Gastrocnemius medialis (tissue), 4 donors: ENCODE results near the gene HMCN1. TPM values are rescaled to one million over a fixed set of nuclear protein-coding genes. Genes with fewer than 3 reads are reported as not detected.

Experiments
- ATAC-seq, 2 donors: fragments of 150-250 bp; one replicate each; pipeline ENCODE4 v1.9.1; 2016
- DNase-seq, 2 donors: peaks; one replicate each; pipeline ENCODE4 v3.0.0-alpha.2; 2019
- H3K27ac ChIP-seq, 4 donors: fragments of 200-600 bp; sonication (generic); 1 replicate in 1 of 4; 2 replicates in 3 of 4; pipeline ENCODE4 v1.5.1; 2016 to 2018; ENCODE audit warnings: mild to moderate bottlenecking in 2 of 4, moderate library complexity in 1 of 4
- H3K27me3 ChIP-seq, 3 donors: fragments of 200-600 bp; sonication (generic) in 2 of 3; 1 replicate in 1 of 3; 2 replicates in 2 of 3; pipeline versions ENCODE4 v1.5.1 to v1.6.0; 2016 to 2019; ENCODE audit warnings: mild to moderate bottlenecking in 1 of 3, moderate library complexity in 1 of 3
- H3K36me3 ChIP-seq, 2 donors: fragments of 200-600 bp; sonication (generic) in 1 of 2; one replicate each; pipeline ENCODE4 v1.5.1; 2017 to 2018
- H3K4me1 ChIP-seq, 2 donors: fragments of 200-600 bp; sonication (generic) in 1 of 2; one replicate each; pipeline ENCODE4 v1.5.1; 2016 to 2017; ENCODE audit warnings: mild to moderate bottlenecking in 2 of 2
- H3K4me3 ChIP-seq, 4 donors: fragments of 200-600 bp; sonication (generic) in 3 of 4; 1 replicate in 1 of 4; 2 replicates in 3 of 4; pipeline ENCODE4 v1.5.1; 2016 to 2019; ENCODE audit warnings: mild to moderate bottlenecking in 2 of 4
- H3K9me3 ChIP-seq, 3 donors: fragments of 200-600 bp; sonication (generic) in 2 of 3; 1 replicate in 1 of 3; 2 replicates in 2 of 3; pipeline ENCODE4 v1.5.1; 2016 to 2019
- CTCF ChIP-seq, 5 experiments: fragments of 450-650 bp in 3 of 5; fragments of 200-600 bp in 2 of 5; sonication (generic) in 2 of 5; IDR thresholded peaks in 4 of 5; conservative IDR thresholded peaks in 1 of 5; 1 replicate in 4 of 5; 2 replicates in 1 of 5; pipeline ENCODE4 v1.5.1; 2016 to 2019; ENCODE audit warnings: antibody characterized with exemption in 5 of 5, mild to moderate bottlenecking in 3 of 5, moderate library complexity in 3 of 5
- POLR2A ChIP-seq, 2 donors: fragments of 450-650 bp; IDR thresholded peaks; one replicate each; pipeline ENCODE4 v1.6.1; 2017; ENCODE audit warnings: antibody characterized with exemption in 2 of 2, mild to moderate bottlenecking in 2 of 2, moderate library complexity in 2 of 2
- in situ Hi-C, 4 donors: fragments of 200-750 bp; cut with MboI; loops; one replicate each; pipeline versions ENCODE4 v1.15.0 to v1.8.0; 2017; ENCODE audit warnings: low sequenced_read_pairs in 4 of 4
- intact Hi-C: fragments of 100-400 bp; cut with DNase I; formaldehyde crosslinking; loops from one replicate; pipeline ENCODE4 v1.15.1; 2023; ENCODE audit warnings: low total_unique reads
- total RNA-seq, 4 donors: library from RNA; depleted of rRNA; stranded (reverse); fragments of >200 nt; gene quantifications; one replicate each; pipeline versions ENCODE4 v1.1.0 to v1.2.3, GENCODE V29; 2016

Gene HMCN1
- total RNA-seq, 4 donors from 2014 or later, result 2.6 to 7.5 (median 5.1) TPM

- TF ChIP-seq POLR2A (IDR thresholded peaks at IDR 0.05) (no peak), CTCF (IDR thresholded peaks at IDR 0.05 in 4 of 5, conservative IDR thresholded peaks at IDR 0.05 in 1 of 5) (no peak)
- H3K27ac ChIP-seq, result peak overlapping the region in 2 of 4 donors; percentile 25 to 38
- peaks cover under 1 to 7% of the 10 kb centered on the region in 2 donors for H3K4me1 ChIP-seq
- in situ Hi-C loops, result no loop called here
- intact Hi-C loops, result no loop called here
- H3K27me3 ChIP-seq, result no peaks in the 10 kb centered on the region
- ATAC-seq (peak; percentile 75 to 80), DNase-seq (peak; percentile 3 to 62)
- H3K36me3 ChIP-seq, result no peaks in the 10 kb centered on the region
- H3K4me3 ChIP-seq, result no peak overlapping the region
- no peaks in the 10 kb centered on the region for H3K9me3 ChIP-seq
Measured at GRCh38 chr1:185960422-185961321, 226.5 kb downstream of the HMCN1 start.

- H3K4me1 ChIP-seq, result peaks cover 2 to 7% of the 10 kb centered on the region in 2 donors
- H3K27ac ChIP-seq, result no peak overlapping the region
- H3K9me3 ChIP-seq, result no peaks in the 10 kb centered on the region
- in situ Hi-C loops (no loop called here), intact Hi-C loops (no loop called here)
- ATAC-seq, result no peak
- TF ChIP-seq POLR2A (IDR thresholded peaks at IDR 0.05), result no peak
- TF ChIP-seq CTCF (IDR thresholded peaks at IDR 0.05 in 4 of 5, conservative IDR thresholded peaks at IDR 0.05 in 1 of 5), result no peak
- H3K4me3 ChIP-seq, result no peak overlapping the region
- DNase-seq, result no peak
- no peaks in the 10 kb centered on the region for H3K27me3 ChIP-seq
- H3K36me3 ChIP-seq, result no peaks in the 10 kb centered on the region
Measured at GRCh38 chr1:185961664-185962063, 227.5 kb downstream of the HMCN1 start.

DNA sequence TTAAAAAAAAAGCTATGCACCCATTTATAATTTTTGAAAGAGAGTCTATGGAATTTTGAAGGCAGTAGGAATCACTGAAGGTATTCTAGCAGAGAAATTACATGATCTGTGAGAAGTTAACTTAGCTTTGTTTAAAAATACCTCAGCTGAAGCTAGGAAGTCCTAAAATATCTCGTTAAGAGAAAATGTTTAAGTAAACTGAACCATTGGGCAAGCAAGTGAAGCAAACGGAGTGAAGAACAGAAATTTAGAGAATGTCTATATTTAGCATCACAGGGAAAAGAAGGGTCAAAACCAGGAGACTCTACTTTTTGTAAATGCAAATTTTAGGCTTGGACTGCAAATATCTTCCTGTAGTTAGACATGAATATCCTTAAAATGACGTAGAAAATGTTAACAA lies 230.8 kb downstream of the HMCN1 start:
- Histone ChIP-seq H3K4me3 (no peak overlapping the region), H3K9me3 (no peaks in the 10 kb centered on the region), H3K27ac (no peak overlapping the region), H3K27me3 (no peaks in the 10 kb centered on the region), H3K36me3 (no peaks in the 10 kb centered on the region), H3K4me1 (peaks cover 2 to 11% of the 10 kb centered on the region in 2 donors)
- intact Hi-C loops, result no loop called here
- TF ChIP-seq POLR2A (IDR thresholded peaks at IDR 0.05), result no peak
- TF ChIP-seq CTCF (IDR thresholded peaks at IDR 0.05 in 4 of 5, conservative IDR thresholded peaks at IDR 0.05 in 1 of 5), result no peak
- in situ Hi-C loops, result no loop called here
- DNase-seq, result no peak
- ATAC-seq, result no peak

DNA sequence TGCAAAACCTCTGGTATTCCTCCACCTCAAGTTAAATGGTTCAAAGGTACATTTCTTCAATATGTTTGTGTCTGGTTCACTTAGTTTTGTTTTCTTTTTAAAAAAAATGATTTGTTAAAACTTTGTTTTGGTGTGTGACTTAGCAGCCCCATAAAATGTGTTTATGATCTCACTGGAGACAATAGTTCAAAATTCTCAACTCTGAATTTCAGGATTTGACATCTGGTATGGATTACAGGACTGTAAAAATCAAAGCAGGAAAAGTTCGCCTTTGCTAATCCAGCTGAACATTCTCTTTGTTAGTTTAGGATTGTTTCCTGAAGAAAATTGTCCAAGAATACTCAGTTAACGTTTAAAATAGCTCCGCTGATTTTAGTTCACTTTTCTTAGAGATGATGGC lies 231.7 kb downstream of the HMCN1 start:
- Histone ChIP-seq H3K27ac (peak overlapping the region in 2 of 4 donors; percentile 21 to 30), H3K9me3 (no peaks in the 10 kb centered on the region), H3K4me3 (no peak overlapping the region), H3K4me1 (peaks cover 2 to 9% of the 10 kb centered on the region in 2 donors), H3K36me3 (no peaks in the 10 kb centered on the region), H3K27me3 (no peaks in the 10 kb centered on the region)
- ATAC-seq (no peak), DNase-seq (no peak)
- TF ChIP-seq CTCF (IDR thresholded peaks at IDR 0.05 in 4 of 5, conservative IDR thresholded peaks at IDR 0.05 in 1 of 5) (no peak), POLR2A (IDR thresholded peaks at IDR 0.05) (no peak)
- in situ Hi-C loops (no loop called here), intact Hi-C loops (no loop called here)
